IgD-negative memory B cell (primary cell): ENCODE measurements around the gene EPHA4. TPM values are rescaled to one million over a fixed set of nuclear protein-coding genes. Genes with fewer than 3 reads are reported as not detected.

Experiments
- H3K27ac Mint-ChIP-seq, 3 donors: one replicate each; pipeline ENCODE4 v1.8.0; 2020 to 2022; ENCODE audit warnings: mild to moderate bottlenecking in 3 of 3, mixed read lengths in 3 of 3, moderate library complexity in 1 of 3
- H3K27me3 Mint-ChIP-seq: one replicate; pipeline ENCODE4 v1.8.0; 2021; ENCODE audit warnings: mixed read lengths
- H3K36me3 Mint-ChIP-seq: one replicate; pipeline ENCODE4 v1.8.0; 2020; ENCODE audit warnings: mild to moderate bottlenecking, mixed read lengths
- H3K4me1 Mint-ChIP-seq, 3 donors: one replicate each; pipeline ENCODE4 v1.8.0; 2020 to 2022; ENCODE audit warnings: mixed read lengths in 3 of 3, mild to moderate bottlenecking in 1 of 3
- H3K4me3 Mint-ChIP-seq, 4 donors: one replicate each; pipeline ENCODE4 v1.8.0; 2020 to 2022; ENCODE audit warnings: mild to moderate bottlenecking in 4 of 4, mixed read lengths in 4 of 4, moderate library complexity in 3 of 4
- H3K9me3 Mint-ChIP-seq, 3 donors: one replicate each; pipeline ENCODE4 v1.8.0; 2020 to 2021; ENCODE audit warnings: mixed read lengths in 3 of 3, mild to moderate bottlenecking in 1 of 3
- polyA plus RNA-seq: library from polyadenylated mRNA; unstranded; fragments of 300-500 nt; fragmentation: Illumina TruSeq; gene quantifications from one replicate; pipeline ENCODE4 v1.2.3, GENCODE V29; 2021

Gene EPHA4
- polyA plus RNA-seq, 1 donor from 2014 or later: 29.3 TPM

DNA sequence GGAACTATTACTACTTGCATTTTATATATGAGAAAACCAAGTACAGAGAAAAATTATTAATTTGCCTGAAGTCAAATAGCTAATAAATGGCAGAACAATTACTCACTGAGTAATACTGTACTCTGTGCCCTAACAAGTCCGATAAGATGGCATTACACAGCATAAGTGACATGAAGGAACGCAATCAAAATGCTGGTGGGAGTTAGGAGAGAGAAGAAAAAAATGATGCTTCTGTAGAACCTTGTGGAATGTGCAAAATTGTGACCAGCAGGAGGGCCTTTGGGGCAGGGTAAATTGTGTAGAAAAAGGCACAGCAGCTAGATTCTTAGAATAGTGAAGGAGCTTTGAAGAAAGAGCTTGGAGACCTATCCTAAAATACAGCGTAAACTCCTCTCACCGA is 32.9 kb downstream of the EPHA4 start:
- H3K4me3 Mint-ChIP-seq: no peak overlapping the region
- H3K36me3 Mint-ChIP-seq: peaks cover 8% of the 10 kb centered on the region
- peaks cover 12 to 24% (median 20%) of the 10 kb centered on the region in 3 donors for H3K4me1 Mint-ChIP-seq
- H3K9me3 Mint-ChIP-seq: no peaks in the 10 kb centered on the region
- no peak overlapping the region for H3K27ac Mint-ChIP-seq
- no peaks in the 10 kb centered on the region for H3K27me3 Mint-ChIP-seq

DNA sequence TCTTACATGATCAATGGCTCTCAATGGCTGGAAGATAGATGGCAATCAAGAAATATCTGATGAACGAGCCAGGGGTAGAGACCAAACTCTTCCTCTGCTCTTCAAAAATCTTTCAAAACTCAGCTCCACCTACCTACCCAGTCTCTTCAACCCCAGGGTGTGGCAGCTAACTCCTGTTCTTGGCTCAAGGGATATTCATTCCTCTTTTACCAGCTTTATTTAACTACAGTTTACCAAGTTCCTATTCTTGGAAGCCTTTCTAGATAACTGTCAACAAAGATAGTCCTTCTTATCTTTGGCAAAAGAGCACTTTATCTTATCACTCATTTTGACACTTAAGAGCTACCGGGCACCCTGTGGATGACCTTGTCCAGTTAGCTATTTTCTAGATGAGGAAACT is 36.3 kb downstream of the EPHA4 start:
- Mint-ChIP-seq H3K4me1 (peaks cover 10 to 23% (median 21%) of the 10 kb centered on the region in 3 donors), H3K36me3 (peaks cover 14% of the 10 kb centered on the region), H3K4me3 (no peak overlapping the region), H3K27me3 (no peaks in the 10 kb centered on the region), H3K27ac (no peak overlapping the region), H3K9me3 (no peaks in the 10 kb centered on the region)

DNA sequence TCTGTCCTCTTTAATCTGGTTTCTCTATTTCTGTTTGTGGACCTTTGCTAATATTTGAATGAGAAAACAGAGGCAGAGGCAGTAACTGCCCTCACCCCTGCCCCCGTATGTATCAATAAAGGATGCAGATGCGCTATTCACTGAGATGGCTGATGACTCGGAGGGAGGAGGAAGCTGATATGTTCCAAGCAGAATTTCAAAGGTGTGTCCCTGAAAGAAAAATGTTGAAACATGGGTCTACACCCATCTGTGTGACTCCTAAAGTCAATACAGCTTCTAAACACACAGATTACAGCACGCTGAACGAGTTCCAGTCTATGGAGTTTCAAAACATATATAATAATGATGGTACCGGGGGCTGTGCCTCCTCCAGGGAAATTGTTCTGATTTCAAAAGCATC is 38.8 kb downstream of the EPHA4 start:
- Mint-ChIP-seq H3K9me3 (no peaks in the 10 kb centered on the region), H3K4me1 (peaks cover 22 to 44% (median 36%) of the 10 kb centered on the region in 3 donors), H3K36me3 (peaks cover 12% of the 10 kb centered on the region), H3K4me3 (no peak overlapping the region), H3K27me3 (peaks cover 3% of the 10 kb centered on the region), H3K27ac (peak overlapping the region in 1 of 3 donors; percentile 47)

DNA sequence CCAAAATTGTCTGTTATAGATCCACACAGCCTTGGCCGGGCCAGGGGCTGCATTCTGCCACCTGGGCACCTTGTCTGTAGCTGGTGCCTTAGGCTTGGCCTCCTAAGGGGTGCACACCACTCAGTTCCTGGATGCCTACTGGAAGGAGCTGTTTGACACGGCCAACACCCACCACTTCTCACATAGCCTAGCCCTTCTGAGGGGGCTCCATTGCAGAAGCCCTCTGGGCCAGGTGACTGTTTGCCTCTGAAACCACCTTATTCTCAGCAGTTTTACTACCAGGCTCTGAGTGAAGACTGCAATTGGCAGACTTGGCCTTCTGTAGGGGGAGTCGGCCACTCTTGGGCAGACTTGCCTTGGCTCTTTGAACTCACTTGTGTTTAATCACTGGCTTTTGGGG is 39.5 kb downstream of the EPHA4 start:
- Mint-ChIP-seq H3K4me1 (peaks cover 27 to 50% (median 42%) of the 10 kb centered on the region in 3 donors), H3K9me3 (no peaks in the 10 kb centered on the region), H3K4me3 (no peak overlapping the region), H3K27ac (peak overlapping the region in 2 of 3 donors; percentile 1 to 47), H3K27me3 (peaks cover 3% of the 10 kb centered on the region), H3K36me3 (peaks cover 12% of the 10 kb centered on the region)

DNA sequence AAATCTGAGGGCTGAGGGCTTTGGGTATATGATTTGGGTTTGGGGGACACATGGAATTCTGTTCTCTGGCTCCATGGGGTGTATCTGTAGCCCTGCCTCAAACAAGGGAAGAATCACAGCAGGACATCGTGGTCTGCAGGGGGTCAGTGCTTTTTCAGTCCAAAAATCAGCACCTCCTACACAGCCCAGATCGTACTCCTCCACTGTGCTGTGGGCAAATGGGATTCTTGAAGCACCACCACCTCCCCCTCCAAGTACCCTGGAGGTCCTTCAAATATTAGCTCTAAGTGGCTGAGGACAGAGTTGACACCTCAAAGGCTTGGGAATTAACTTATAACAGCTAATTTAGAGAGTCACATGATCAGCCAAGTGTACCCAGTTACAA is 41.5 kb downstream of the EPHA4 start:
- peaks cover 34 to 56% (median 42%) of the 10 kb centered on the region in 3 donors for H3K4me1 Mint-ChIP-seq
- peak overlapping the region in 2 of 4 donors; percentile 3 to 92 for H3K4me3 Mint-ChIP-seq
- peak overlapping the region in 1 of 3 donors; percentile 84 for H3K27ac Mint-ChIP-seq

DNA sequence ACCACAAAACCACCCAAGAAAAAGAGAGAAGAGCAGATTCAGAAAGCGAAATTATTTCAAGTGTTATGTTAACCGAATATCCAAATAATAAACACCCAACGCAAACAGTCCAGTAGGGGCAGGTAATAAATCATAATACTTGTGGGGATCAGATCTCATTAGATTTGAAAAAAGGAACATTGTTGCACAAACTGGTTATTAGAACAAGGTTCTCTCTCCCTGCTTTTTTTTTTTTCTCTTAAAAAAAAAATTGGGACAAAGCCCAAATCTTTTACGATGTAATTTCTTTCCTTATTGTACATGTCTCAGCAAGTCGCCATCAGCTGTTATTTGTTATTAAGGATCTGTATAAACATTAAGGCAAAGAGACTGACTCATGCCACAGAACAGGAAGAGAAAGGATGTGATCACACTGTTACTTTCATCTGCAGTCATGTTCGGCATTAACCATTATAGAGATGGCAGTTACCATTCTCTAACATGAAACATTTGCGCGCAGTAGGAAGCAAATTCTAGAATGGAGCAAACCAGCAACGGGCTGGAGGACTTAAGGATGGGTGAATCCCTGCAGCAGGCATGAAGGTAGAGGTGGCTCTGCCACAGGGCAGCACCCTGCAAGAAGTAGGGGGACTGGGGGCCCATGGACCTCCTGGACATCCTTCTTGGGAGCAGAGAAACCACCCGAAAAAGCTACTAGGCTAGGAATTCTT is 42.0 kb downstream of the EPHA4 start:
- Mint-ChIP-seq H3K9me3 (no peaks in the 10 kb centered on the region), H3K4me1 (peaks cover 30 to 52% (median 39%) of the 10 kb centered on the region in 3 donors), H3K27me3 (peaks cover 3% of the 10 kb centered on the region), H3K36me3 (peaks cover 9% of the 10 kb centered on the region), H3K27ac (peak overlapping the region; percentile 12 to 93 (median 81)), H3K4me3 (peak overlapping the region; percentile 57 to 92 (median 76))

More for the DNA sequence above, 41.5 kb downstream of the EPHA4 start:
- Mint-ChIP-seq H3K36me3 (peaks cover 9% of the 10 kb centered on the region), H3K27me3 (peaks cover 3% of the 10 kb centered on the region), H3K9me3 (no peaks in the 10 kb centered on the region)

DNA sequence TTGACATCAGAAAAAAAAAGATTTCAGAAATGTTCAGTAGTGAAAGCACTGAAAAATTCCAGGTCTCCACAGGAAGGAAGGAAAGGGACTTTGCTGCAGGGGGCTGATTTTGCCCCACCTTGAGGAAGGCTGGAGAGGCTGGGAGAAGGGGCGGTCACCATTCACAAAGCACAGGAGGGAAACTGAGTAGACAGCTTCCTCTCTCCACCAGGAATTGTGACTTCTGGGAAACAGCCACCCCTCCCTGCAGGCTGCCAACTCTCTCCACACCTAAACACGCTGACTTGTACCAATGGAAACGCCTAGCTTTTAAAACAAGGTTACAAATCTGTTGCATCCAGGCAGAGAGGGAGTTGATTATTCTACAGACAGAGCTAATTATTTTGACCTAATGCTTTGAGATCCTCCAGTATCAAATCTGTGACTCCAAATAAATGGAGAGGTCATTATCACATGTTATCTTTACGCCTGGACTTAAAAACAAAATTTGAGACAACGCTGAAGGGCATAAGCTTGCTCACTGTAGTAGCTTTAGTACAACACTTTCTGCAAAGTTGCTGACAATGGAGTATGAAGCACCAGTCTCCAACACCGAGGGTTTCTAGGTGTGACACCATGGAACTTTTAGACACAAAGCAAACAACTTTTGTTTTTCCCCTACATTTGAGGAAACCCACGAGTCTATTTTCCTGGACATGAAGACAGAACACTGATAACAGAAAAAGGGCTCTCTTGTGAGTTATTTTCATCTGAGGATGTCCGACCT is 42.7 kb downstream of the EPHA4 start:
- Mint-ChIP-seq H3K27ac (peak overlapping the region; percentile 12 to 93 (median 81)), H3K4me3 (peak overlapping the region; percentile 57 to 92 (median 76)), H3K9me3 (no peaks in the 10 kb centered on the region), H3K36me3 (peaks cover 9% of the 10 kb centered on the region), H3K27me3 (peaks cover 3% of the 10 kb centered on the region), H3K4me1 (peaks cover 30 to 51% (median 39%) of the 10 kb centered on the region in 3 donors)

DNA sequence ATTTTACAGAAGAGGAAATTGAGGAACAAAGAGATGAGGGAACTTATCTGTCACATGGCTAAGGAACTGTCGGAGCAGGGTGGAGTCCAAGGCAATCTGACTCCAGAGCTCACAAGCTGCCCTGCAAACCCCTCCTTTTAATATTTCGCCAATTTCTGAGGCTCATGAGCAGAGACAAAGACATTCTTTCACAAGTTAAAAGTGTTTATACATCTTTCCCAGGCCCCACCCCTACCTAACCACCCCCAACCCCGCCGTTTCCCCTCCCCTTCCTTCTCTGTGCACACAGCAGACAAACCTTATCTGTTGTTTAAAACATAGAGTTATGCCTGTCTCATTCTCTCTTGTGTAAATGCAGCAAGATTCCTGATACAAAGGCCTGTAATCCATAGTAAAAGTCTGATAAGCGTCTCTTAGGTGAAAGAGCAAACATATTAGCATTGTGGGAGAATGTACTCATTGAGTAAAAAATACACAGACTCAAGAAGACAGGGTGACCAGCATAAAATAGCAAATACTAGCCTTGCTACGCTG is 44.3 kb downstream of the EPHA4 start:
- peaks cover 30 to 43% (median 38%) of the 10 kb centered on the region in 3 donors for H3K4me1 Mint-ChIP-seq
- H3K36me3 Mint-ChIP-seq: peaks cover 4% of the 10 kb centered on the region
- H3K9me3 Mint-ChIP-seq: no peaks in the 10 kb centered on the region
- peak overlapping the region in 3 of 4 donors; percentile 20 to 57 (median 33) for H3K4me3 Mint-ChIP-seq
- H3K27ac Mint-ChIP-seq: peak overlapping the region; percentile 74 to 93 (median 78)
- peaks cover 3% of the 10 kb centered on the region for H3K27me3 Mint-ChIP-seq

DNA sequence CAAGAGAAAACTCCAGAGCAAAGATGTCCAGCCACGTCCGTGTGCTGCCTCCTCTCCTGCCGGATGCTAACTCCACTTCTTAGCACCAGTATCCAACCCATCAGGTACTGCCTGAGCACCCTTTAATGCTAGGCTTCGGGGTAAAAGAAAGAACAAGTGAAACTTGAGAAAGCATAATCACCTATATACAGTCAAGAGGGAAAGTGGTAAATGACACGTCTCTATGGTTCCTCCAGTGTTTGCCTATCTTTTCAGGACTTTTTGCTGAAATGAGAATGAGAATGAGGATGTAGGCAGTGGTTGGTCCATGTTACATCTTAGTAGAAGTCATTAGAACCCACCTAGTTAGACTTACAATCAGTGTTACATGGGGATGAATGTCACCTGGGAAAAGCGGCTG is 47.9 kb downstream of the EPHA4 start:
- Mint-ChIP-seq H3K4me3 (no peak overlapping the region), H3K4me1 (peaks cover 37 to 43% (median 41%) of the 10 kb centered on the region in 3 donors), H3K27ac (peak overlapping the region in 1 of 3 donors; percentile 65), H3K36me3 (peaks cover 10% of the 10 kb centered on the region), H3K9me3 (no peaks in the 10 kb centered on the region), H3K27me3 (no peaks in the 10 kb centered on the region)

DNA sequence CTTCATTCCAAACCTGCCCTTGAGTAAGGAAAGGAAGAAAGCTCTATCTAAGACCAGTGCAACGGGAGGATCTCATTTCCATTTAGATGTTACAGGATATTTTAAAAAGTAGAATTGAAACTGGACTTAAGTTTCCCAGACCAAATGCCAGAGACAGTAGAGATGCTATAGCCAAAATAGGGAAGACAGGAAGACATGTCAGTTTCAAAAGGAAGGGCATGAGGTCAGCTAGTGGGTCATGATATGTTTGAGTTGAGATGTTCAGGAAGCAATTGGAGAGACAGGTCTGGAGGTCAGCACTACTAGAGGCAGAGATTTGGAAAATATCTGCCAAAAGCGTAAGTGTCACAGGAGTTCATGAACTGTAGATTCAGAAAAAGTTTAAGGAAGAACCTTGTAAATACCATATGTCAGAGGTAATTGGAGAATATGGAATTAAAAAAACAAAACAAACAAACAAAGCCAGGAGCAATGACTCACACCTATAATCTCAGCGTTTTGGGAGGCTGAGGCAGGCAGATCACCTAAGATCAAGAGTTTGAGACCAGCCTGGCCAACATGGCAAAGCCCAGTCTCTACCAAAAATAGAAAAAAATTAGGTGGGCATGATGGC is 50.8 kb downstream of the EPHA4 start:
- Mint-ChIP-seq H3K9me3 (no peaks in the 10 kb centered on the region), H3K4me1 (peaks cover 17 to 28% (median 26%) of the 10 kb centered on the region in 3 donors), H3K27me3 (no peaks in the 10 kb centered on the region), H3K27ac (peak overlapping the region in 2 of 3 donors; percentile 11 to 91), H3K36me3 (peaks cover 10% of the 10 kb centered on the region), H3K4me3 (peak overlapping the region in 3 of 4 donors; percentile 2 to 71 (median 61))

DNA sequence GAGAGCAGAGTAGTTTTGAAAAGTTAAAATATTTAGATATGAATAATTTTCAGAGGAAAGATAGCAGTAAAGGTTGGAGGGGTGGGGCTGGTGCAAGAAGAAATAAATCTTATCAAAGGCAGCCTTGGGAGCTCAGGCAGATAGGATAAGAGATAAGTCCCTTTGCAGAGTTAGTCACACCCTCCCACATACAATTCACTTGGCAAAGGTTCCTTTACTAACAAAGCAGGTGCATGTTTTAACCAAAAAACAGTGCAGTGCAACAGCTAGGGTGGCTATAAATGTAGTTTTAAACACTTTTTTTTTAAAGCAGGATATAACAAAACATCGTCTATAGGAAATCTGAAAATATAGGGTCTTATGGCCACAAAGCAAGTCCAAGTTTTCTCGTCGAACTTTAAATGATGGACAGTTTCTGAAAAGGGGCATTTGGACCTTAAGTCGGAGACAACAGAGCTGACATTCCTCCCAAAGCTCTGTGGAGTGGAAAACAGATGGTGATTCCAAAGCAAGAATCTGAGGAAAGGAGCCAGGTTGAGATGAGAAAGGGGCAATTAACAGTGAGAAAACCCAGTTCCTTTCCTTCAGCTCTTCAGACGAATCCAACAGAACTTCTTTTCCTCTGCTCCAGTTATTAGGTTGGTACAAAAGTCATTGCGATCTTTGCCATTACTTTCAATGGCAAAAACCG is 53.0 kb downstream of the EPHA4 start:
- H3K4me3 Mint-ChIP-seq: peak overlapping the region in 1 of 4 donors; percentile 72
- H3K27ac Mint-ChIP-seq: peak overlapping the region in 1 of 3 donors; percentile 91
- H3K27me3 Mint-ChIP-seq: no peaks in the 10 kb centered on the region
- H3K4me1 Mint-ChIP-seq: peaks cover 17 to 33% (median 32%) of the 10 kb centered on the region in 3 donors
- H3K36me3 Mint-ChIP-seq: peaks cover 15% of the 10 kb centered on the region
- no peaks in the 10 kb centered on the region for H3K9me3 Mint-ChIP-seq

DNA sequence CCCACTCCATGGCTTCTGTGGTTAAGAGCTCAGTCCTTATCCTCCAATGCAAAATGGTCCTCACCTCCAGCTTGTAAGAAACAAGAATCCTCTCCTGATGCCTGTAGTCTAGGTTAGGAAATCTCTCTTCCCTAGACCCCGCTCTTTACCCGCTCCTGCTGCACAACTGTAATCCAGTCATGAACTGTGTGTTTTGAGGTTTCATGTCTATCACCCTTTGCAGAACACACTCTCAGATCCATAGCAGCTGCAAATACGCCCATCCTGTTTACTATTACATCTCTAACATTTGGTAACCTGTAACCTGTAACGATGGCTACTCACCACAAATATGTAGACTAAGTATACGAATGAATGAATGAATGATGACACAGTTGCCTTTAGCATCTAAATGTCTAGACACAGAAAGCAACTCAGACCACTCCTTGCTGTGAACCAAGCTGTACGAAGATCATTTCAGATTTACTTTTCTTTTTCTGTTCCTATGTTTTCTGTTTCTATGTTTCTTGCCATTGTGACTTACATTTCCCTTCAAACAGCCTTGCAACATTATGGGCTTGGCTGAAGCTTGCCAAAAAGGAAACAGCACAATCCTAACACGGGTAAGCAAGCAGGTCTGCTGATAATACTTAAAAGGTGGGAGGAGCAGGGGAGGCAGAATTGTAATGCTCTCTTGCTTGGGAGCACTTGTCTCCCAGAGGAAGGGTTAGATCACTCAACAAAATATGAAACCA is 53.7 kb downstream of the EPHA4 start:
- H3K4me3 Mint-ChIP-seq: no peak overlapping the region
- H3K27ac Mint-ChIP-seq: no peak overlapping the region
- H3K9me3 Mint-ChIP-seq: no peaks in the 10 kb centered on the region
- H3K27me3 Mint-ChIP-seq: no peaks in the 10 kb centered on the region
- H3K36me3 Mint-ChIP-seq: peaks cover 15% of the 10 kb centered on the region
- H3K4me1 Mint-ChIP-seq: peaks cover 17 to 38% (median 32%) of the 10 kb centered on the region in 3 donors

DNA sequence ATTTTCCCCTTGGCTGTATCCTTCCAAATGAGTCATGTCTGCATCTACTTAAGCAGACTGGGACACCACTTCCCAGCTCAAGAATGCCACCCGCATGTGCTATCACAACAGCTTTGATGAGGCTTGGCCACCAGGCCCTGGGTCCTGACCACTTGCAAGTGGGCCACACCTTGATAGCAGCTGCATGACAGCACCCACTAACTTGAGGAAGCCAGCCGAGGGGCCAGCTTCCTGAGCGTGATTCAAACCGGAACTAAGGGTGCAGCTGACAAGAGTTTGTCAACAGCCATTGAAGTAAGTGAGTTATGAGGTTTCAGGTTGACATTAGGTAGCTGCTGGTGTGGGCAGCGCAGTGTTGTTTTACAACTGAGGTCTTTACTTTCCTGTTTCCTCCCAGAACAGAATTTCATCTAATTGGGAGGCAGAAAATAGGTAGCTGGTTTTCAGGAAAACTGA is 54.4 kb downstream of the EPHA4 start:
- H3K27ac Mint-ChIP-seq: no peak overlapping the region
- no peaks in the 10 kb centered on the region for H3K9me3 Mint-ChIP-seq
- peaks cover 24 to 45% (median 34%) of the 10 kb centered on the region in 3 donors for H3K4me1 Mint-ChIP-seq
- no peak overlapping the region for H3K4me3 Mint-ChIP-seq
- H3K27me3 Mint-ChIP-seq: no peaks in the 10 kb centered on the region
- peaks cover 15% of the 10 kb centered on the region for H3K36me3 Mint-ChIP-seq
